ENCODE measurements around the gene HLCS. TPM values are rescaled to one million over a fixed set of nuclear protein-coding genes. Genes with fewer than 3 reads are reported as not detected.

The HLCS gene
- total RNA-seq, result 37.6 TPM

DNA sequence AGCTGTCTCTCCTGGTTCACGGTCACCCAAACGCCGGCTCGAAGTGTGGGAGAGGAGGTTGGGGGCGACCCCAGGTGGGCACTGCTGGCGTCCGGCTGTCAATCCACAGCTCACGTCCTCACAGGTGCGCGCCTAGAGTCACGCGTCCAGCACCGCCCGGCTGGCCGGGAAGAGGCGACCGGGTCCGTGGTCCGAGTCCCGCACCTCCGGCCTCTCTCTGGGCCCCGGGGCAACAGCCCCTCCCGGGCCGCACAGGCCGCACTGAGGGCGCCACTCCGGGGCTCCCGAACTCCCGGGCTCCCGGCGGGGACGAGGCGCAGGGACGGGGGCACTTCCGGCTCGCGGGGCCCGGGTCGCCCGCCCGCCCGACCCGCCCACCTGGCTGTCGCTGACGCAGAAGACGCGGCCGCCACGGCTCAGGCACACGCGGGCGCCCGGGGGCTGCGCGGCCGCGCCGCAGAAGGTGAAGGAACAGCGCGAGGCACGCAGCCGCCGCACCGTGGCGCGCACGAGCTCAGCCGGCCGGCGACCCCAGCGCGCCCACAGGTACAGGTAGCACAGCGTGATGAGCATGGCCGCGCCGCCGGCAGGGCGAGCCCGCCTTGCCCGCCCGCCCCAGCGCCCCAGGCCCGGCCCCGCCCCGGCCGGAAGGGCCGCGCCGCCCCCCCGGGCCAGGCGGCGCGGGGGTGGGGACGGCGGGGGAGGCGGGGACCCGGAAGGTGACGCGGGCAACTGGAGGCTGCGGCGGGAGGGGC lies at the start of gene HLCS:
HLCS (minus strand) TSS at position 604 of the 755 bp plus-strand sequence; CDS start at position 573, 31 bp downstream.

DNA sequence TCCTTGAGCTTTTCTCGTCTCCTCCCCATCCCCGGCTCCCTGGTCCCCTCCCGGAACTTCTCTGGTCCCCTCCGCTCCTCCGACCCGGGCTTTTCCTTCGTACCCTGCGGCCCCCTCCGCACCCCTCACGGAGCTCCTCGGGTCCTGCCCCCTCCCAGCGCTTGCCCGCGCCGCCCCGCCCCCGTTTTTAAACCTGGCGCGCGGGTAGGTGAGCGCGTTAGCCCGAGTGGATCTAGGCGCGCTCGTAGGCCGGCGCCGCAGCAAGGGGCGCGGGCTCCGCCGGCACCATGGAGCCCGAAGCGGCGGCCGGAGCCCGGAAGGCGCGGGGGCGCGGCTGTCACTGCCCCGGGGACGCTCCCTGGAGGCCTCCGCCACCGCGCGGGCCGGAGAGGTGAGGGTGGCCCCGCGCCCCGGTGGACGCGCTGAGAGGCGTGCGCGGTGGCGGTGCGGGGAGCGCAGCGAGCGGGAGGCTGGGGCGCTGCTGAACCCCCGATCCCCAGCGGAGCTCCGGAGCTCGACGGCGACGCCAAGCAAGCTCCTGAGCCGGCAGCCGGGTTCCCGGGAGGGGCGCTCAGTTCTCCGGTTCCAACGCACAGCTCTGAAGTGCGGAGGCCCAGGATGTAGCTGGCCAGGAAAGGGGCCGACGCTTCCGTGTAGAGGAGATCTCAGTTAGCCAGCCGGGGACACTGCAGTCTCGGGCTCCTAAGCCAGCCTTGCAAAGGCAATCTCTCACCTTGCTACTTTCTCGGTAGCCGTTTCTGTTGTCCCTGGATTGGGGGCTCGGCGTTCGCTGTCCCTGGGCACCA lies 40.2 kb upstream of the HLCS start, which contains the start of gene RIPPLY3:
RIPPLY3 (plus strand) TSS at position 217 of the 806 bp plus-strand sequence; CDS start at position 288, 71 bp downstream.

Small RNA genes within 50 kb of the gene (small RNA-seq; reads per million reads assigned to genes)
- gene RF00019 (ENCODE audit: low replicate concordance) (not detected), gene RNA5SP491 (ENCODE audit: low replicate concordance) (0.43 reads per million, percentile 36 among the genes with 10 or more reads in this experiment)

Other genes with a start within 250 kb of the HLCS start
- gene RIPPLY3, start 40.0 kb upstream of the HLCS start, total RNA-seq, result not detected
- 3.8 TPM for gene PIGP, start 106.4 kb upstream of the HLCS start, total RNA-seq
- gene TTC3, start 106.6 kb upstream of the HLCS start, total RNA-seq, result 1,069 TPM

Measured in parietal lobe (tissue), 2 donors.